GM21717 (cell line): ENCODE results near the gene CHCHD2.
"Not testable (repeated sequence)": the region's sequence is repeated elsewhere in the genome, so short reads cannot be mapped to it uniquely, and the experiment has no call there.

Experiments used
- ATAC-seq: cut with Tn5 transposase; IDR thresholded peaks from one replicate; pipeline ENCODE4 v1.9.1; 2021; ENCODE audit warnings: mild to moderate bottlenecking, moderate library complexity; ENCODE audit not compliant: unreplicated experiment

Gene CHCHD2, protein sequence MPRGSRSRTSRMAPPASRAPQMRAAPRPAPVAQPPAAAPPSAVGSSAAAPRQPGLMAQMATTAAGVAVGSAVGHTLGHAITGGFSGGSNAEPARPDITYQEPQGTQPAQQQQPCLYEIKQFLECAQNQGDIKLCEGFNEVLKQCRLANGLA

DNA sequence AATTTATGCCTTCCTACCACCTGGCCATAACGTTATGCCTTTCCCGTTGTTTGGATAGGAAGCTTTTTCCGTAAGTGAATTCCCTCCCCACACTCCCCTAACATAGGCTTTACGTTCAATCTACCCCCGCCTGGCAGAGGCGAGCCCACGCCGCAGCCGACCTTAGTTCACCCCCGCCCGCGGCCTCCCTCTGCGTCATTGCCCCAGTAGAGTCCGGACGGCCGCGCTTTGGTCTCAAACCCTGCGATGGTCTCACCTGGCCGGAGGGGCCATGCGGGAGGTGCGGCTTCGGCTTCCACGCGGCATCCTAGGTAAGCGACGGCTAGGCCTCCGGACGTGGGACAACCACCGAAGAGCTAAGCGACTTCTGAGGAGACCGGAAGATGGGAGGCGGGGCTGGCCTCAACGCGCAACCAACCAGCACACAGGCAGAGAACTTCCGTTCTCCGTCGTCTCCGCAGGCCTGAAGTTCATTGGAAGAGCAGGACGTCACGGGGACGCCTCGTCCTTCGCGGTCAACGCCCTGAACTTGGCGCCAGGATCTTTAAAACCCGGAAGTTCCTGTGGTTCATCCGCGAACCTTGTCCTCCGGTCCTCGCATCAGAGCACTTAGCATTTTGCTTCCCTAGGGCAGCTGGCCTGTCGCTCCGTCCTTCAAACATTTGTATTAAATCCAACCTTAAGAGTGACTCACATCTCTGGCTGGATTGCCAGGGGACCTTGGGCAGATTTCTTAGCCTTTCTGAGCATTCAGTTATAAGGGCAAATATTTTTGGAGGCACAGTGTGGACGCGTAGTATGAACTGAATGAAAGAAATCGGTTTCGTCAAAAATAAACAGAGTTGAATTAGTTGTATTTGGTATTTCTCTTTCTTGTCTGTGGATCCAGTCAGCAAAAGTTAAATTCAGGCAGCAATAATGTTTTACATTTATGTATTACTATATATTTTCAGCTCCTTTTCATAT, at the start of gene CHCHD2:
Gene CHCHD2 (minus strand): TSS at position 369 of the 966 bp plus-strand sequence. CDS start 63 bp downstream, at position 306.
- peak; percentile 99 for ATAC-seq

DNA sequence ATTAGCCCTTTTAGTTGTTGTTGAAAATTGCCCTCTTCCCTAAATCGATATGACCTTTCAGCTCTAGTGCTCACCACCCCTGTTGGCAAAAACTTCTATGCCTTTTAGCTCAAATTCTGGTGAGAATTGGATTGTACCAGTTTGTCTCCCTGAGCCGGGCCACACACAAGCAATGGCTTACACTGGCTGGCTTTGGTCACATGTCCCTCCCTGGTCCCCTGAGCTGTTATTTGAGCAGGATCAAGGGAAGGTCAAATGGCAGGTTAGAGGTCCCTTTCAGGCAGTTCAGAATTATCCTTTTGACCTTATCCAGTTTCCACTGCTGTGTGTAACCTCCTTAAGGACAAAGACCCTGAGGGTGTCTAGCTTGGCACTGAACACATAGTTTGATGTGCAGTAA, 24.8 kb upstream of the CHCHD2 start:
- ATAC-seq: not testable (repeated sequence)

DNA sequence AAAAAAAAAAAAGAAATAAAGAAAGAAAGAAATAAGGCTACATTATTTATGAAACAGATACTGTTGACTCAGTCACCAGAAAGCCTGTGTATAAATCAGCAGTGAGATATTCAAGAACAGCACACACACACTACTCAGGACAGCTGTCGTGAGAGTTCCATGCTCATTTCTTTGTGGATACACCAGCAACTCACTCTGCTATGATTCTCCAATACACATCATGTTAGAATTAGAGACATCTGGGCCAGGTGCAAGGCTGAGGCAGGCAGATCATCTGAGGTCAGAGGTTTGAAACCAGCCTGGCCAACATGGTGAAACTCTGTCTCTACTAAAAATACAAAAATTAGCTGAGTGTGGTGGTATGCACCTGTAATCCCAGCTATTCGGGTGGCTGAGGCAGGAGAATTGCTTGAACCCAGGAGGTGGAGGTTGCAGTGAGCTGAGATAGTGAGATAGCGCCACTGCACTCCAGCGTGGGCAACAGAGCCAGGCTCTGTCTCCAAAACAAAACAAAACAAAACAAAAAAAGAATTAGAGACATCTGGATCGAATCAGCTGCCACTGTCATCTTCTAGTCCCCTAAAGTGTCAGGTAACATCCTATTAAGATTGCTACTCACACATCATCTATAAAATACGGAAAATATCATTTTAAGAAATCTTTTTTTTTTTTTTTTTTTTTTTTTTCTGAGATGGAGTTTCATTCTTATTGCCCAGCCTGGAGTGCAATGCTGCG, 21.1 kb upstream of the CHCHD2 start:
- ATAC-seq: no peak

DNA sequence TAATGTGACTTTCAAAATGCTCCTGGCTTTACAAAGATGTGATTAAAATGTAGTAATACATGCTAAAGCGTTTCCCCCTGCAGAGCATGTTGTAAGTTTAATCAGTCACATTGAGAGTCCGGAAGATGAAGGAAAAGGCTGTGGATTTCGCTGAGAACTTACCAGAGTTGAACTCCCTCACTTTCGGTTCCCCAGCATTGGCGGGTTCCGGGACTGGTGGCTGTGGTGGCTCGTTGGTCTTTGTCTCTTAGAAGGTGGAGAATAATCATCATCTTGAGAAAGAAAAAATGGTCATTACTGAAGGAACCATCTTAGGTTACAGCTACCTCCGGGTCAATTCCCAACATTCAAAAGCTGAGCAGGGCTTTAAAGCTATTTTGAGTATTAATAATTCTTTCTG, 19.6 kb upstream of the CHCHD2 start:
- no peak for ATAC-seq

DNA sequence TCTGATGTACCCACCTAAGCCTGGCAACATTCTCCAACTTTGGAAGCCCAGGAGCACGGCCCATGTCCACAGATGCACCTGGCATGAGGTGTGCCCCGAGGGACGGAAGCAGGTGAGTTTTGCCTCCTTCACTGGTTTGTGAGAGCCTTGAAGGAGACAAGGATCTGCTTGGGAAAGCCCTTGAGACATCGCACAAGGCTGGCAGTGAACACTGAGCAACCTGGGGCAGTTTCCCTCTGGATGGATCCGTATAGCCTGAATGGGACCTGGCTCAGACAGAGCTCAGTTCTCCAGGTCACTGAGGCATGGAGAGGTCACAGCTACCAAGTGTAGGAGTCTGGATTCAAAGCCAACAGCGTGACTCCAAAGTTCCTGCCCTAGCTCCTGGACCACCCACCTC, 18.7 kb upstream of the CHCHD2 start:
- no peak for ATAC-seq

DNA sequence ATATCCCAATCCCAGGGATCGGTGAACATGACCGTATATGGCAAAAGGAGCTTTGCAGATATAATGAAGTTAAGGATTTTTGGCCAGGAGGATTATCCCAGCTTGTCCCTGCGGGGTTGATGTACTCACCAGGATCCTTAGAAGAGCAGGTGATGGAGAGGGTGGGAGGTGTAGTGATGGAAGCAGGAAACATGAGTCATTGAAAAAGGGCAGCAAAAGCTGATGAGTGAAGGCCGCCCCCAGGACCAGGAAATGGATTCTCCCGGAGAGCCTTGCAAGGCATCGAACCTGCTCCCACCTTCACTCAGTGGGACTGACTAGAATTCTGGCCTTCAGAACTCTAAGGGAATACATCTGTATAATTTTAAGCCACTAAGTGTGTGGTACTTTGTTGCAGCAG, 15.2 kb upstream of the CHCHD2 start:
- no peak for ATAC-seq

DNA sequence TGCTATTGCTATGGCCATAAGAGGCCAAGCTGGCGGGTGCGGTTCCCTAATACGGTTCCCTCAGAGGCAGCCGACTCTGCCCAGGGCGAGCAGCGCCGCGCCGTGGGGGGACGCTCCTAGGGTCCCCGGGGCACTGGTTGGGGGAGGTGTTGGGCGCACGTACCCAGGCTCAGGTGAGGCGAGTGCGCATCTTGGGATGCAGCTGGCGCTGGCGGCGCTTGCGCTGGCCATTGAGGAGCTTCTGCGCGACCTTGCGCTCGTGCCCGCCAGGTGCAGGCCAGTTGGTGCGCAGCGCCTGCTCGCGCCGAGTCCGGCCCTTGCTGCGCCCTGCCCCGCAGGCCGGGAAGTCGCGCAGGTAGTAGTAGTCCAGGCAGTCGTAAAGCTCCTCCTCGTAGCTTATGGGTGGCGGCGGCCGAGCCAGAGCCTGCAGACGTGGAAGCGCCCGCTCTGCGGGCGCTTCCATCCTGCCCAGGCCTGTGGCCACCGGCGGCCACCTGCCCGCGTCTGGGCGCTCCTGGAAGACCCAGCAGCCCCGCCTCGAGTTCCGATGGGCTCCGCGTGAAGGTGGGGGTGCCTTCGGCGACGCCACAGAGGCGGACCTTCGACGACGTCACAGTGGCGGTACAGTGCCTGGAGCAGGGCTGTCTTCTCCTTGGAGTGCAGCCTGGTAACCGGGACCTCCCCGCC, 9.7 kb upstream of the CHCHD2 start, which contains the start of gene NUPR2:
Gene NUPR2 (minus strand): TSS at position 566 of the 687 bp plus-strand sequence. CDS start 103 bp downstream, at position 463.
- no peak for ATAC-seq

DNA sequence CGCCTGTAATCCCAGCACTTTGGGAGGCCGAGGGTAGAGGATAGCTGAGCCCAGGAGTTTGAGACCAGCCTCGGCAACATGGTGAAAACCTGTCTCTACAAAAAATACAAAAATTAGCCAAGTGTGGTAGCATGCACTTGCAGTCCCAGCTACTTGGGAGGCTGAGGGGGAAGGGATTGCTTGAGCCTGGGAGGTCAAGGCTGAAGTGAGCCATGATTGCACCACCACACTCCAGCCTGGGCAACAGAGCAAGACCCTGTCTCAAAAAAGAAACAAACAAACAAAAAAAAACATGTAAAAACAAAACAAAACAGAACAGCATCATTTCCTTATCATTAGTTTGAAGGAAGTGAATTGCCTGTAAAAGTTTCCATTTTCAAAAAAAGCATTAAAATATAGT, 6.0 kb upstream of the CHCHD2 start:
- ATAC-seq: not testable (repeated sequence)

DNA sequence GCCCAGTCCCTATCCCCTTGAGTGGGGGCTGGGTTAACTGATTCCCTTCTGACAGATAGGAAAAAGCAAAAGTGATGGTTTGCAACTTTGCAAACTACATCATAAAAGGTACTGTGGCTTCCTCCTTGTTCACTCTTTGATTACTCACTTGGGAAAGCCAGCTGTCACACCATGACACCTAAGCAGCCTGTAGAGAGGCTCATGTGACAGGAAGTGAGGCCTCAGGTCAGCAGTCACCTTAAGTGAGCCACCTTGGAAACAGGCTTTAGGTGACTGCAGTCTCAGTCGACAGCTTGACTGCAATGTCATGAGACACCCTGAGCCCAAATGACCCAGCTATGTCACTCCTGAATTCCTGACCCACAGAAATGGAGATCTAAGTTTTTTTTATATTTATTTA, 4.3 kb upstream of the CHCHD2 start:
- no peak for ATAC-seq

DNA sequence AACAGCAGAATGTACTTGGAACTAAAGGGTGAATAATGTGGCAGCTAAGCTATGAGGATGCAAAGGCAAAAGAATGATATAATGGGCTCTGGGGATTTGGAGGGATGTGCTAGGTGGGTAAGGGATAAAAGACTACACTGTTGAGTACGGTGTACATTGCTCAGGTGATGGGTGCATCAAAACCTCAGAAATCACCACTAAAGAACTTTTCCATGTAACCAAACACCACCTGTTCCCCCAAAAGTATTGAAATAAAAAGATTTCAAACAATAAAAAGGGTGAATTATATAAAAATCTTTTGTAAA, 1.6 kb upstream of the CHCHD2 start:
- ATAC-seq: no peak

DNA sequence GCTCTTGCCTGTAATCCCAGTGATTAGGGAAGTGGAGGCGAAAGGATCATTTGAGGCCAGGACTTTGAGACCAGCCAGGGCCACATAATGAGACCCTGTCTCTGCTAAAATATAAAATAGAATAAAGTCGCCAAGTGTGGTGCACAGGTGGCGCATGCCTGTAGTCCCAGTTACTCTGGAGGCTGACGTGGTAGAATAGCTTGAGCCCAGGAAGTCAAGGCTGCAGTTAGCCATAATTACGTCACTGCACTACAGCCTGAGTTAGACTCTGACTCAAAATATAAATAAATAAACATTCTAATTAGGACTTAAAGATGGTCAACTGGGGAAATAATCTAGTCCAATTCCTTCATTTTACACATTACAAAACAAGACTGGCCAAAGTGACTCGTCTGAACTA, 768 bp downstream of the CHCHD2 start:
- ATAC-seq: no peak

DNA sequence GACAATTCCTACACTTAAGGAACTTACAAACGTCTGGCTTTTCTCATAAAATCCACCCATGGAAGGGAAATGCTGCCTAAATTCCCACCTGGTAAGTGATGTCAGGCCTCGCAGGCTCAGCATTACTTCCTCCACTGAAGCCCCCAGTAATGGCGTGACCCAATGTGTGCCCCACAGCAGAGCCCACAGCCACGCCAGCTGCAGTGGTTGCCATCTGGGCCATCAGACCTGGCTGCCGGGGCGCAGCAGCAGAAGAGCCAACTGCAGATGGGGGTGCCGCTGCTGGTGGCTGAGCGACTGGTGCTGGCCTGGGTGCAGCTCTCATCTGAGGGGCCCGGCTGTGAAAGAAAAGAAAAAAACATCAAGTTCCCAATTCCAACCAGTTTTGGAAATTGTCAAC, 2.1 kb downstream of the CHCHD2 start:
- not testable (repeated sequence) for ATAC-seq

DNA sequence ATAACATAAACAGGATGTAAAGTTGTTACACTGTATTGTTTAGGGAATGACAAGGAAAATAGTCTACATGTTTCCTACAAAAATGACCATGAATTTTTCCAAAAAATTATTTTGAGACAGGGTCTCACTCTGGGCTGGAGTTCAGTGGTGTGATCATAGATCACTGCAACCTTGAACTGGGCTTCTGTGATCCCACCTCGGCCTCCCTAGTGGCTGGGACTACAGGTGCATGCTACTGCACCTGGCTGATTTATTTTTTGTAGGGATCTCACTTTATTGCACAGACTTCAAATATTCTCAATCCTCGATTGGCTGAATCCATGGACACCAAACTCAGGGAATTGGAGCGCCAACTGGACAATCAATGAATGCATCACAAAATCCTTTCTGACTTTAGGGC, 6.6 kb downstream of the CHCHD2 start:
- no peak for ATAC-seq

DNA sequence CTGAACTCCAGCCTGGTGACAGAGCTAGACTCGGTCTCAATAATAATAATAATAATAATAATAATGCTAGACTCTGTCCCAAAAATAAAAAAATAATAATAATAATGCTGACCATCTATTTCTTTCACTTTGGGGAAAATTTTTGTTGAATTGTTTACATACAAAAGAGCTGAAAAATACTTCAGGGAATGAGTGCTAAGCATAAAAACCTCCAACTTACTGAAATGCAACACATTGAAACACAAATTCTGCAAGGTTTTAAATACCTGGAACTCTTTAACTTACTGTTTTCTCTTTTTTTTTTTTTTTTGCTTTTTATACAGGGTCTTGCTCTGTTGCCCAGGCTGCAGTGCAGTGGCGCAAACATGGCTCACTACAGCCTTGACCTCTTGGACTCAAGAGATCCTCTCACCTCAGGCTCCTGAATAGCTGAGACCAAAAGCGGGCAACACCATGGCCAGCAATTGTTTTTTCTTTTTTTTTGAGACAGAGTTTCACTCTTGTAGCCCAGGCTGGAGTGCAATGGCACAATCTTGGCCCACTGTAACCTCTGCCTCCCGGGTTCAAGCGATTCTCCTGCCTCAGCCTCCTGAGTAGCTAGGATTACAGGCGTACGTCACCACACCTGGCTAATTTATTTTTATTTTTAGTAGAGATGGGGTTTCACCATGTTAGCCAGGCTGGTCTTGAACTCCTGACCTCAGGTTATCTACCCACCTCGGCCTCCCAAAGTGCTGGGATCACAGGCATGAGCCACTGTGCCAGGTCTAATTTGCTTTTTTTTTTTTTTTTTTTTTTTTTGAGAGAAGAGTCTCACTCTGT, 7.9 kb downstream of the CHCHD2 start:
- not testable (repeated sequence) for ATAC-seq

DNA sequence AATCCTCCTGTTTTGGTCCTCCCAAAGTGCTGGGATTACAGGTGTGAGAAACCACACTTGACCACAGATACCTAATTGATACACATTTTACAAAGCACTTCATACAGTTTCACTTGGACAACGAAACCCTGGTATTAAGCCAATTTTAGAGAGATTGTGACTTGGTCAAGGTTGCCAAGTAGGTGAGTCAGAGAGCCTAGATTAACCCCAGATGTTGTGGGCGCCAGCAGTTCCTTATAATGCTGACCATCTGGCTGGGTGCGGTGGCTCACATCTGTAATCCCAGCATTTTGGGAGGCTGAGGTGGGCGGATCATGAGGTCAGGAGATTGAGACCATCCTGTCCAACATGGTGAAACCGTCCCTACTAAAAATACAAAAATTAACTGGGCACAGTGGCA, 8.6 kb downstream of the CHCHD2 start:
- ATAC-seq: no peak

DNA sequence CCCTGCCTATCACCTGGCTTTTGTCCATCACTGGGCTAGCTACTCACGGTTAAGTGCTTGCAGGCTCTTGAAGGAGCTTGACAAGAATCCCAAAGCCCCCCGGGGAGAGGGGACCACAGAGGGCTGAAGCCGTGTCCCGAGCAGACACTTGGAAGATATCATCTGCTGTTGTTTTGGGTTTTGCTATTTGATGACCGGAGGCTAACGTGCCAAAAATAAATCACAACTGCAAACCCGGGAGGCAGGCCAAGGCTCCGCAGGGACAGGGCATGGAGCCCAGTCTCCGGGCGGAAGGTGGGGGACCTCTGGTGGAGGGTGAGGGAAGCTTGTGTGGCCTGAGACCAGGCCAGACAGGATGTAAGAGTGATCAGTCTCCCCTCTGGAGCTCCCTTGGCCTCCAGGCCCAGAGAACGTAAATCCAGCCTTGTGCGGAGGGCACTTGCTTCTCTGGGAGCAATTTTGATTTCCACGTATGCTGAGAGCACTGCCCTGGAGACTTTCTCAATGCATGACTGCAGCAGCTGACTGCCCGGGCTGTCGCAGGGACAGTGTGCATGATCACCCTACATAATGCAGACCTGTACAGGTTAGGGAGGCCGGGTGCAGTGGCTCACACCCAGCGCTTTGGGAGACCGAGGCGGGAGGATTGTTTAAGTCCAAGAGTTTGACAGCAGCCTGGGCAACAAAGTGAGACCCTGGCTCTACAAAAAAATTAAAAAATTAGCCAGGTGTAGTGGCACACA, 13.3 kb downstream of the CHCHD2 start, which contains the start of gene PHKG1:
Gene PHKG1 (minus strand): TSS at position 164 of the 743 bp plus-strand sequence. CDS start 4,011 bp downstream, outside the sequence.
- ATAC-seq: no peak

DNA sequence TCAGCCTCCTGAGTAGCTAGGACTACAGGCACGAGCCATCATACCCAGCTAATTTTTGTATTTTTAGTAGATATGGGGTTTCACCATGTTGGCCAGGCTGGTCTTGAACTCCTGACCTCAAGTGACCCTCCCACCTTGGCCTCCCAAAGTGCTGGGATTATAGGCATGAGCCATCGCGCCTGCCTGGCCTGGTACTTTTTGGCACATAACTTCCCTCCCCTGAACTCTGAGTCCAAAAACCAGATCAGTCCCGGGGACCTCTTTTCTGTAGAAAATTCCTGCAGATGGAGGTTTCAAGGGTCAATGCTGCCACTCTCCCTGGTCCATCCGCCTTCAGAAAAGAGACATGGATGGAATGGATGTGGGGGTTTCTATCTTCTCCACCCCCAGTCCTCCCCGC, 13.9 kb downstream of the CHCHD2 start:
- ATAC-seq: not testable (repeated sequence)

DNA sequence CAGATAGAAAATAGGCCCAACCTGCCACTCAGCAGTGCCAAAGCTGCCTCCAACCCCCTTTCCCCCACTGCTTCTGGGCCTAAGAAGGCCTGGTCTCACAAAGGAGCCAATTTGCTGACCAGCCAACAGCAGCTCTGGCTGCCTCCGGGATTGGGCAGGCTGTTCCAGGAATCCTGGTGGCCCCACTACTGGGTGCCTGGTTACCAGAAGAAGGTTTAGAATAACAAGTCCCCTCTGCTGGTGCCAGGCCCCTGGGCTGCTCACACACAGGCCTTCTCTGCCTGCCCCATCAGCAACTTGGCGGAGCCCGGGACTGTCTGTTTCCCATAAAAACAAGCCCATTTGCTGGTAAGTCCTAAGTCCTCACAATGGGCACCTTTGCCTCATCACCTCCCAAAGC, 14.7 kb downstream of the CHCHD2 start:
- no peak for ATAC-seq

DNA sequence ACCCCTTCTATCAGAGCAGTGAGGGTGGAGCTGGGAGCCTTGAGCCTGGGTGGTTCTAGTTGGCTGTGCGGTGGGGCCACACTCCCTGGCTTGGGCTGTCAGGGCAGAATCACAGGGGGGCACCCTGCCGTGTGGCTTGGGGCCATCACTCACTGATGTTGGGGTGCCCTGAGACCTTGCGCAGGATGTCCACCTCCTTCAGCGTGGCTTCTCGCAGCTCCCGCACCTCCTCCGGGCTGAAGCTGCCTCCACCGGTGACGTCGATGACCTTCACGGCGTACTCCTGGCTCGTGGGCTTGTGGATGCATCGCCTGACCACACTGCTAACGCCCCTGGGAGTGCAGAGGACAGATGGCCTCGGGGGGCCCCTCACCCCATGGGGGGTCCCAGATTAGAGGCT, 18.8 kb downstream of the CHCHD2 start:
- ATAC-seq: no peak
